SK-N-SH treated with all-trans-retinoic acid at 6 μM for 48 hours (cell line): Measurements from ENCODE around the gene ORC4.

Experiments
- ATAC-seq: fragments of 200-7000 bp; cut with Tn5 transposase; 3 replicates; pipeline ENCODE4 v1.9.1; 2020; ENCODE audit warnings: mild to moderate bottlenecking, moderate library complexity
- ARNTL ChIP-seq: fragments of 450-650 bp; formaldehyde crosslinking; IDR thresholded peaks from 2 replicates; pipeline ENCODE4 v1.5.0; 2020; ENCODE audit warnings: low read depth, mild to moderate bottlenecking, moderate library complexity, borderline replicate concordance
- CREB5 ChIP-seq: fragments of 250-450 bp; sonication (Bioruptor Pico); IDR thresholded peaks from 2 replicates; pipeline ENCODE4 v1.5.1; 2020; ENCODE audit warnings: low read depth, mild to moderate bottlenecking, moderate library complexity
- CSDC2 ChIP-seq: fragments of 250-450 bp; sonication (Bioruptor Pico); IDR thresholded peaks from 2 replicates; pipeline ENCODE4 v1.5.0; 2020; ENCODE audit warnings: mild to moderate bottlenecking, moderate library complexity
- CSRNP3 ChIP-seq: fragments of 250-450 bp; sonication (Bioruptor Pico); IDR thresholded peaks from 2 replicates; pipeline ENCODE4 v1.5.1; 2021; ENCODE audit warnings: mild to moderate bottlenecking, moderate library complexity
- GLIS3 ChIP-seq: fragments of 250-450 bp; sonication (Bioruptor Pico); IDR thresholded peaks from 2 replicates; pipeline ENCODE4 v1.5.0; 2020; ENCODE audit warnings: mild to moderate bottlenecking, moderate library complexity
- ISL1 ChIP-seq: fragments of 250-450 bp; sonication (Bioruptor Pico); IDR thresholded peaks from 2 replicates; pipeline ENCODE4 v2.1.2; 2022; ENCODE audit warnings: mild to moderate bottlenecking, moderate library complexity
- OSR1 ChIP-seq: fragments of 250-450 bp; sonication (Bioruptor Pico); IDR thresholded peaks from 2 replicates; pipeline ENCODE4 v1.8.0; 2022; ENCODE audit warnings: moderate library complexity, mild to moderate bottlenecking, inconsistent platforms
- PATZ1 ChIP-seq: fragments of 250-450 bp; sonication (Bioruptor Pico); IDR thresholded peaks from 2 replicates; pipeline ENCODE4 v1.8.0; 2020; ENCODE audit warnings: mild to moderate bottlenecking, moderate library complexity, borderline replicate concordance
- POU6F1 ChIP-seq: fragments of 250-450 bp; sonication (Bioruptor Pico); IDR thresholded peaks from 2 replicates; pipeline ENCODE4 v1.8.0; 2021; ENCODE audit warnings: low read depth, mild to moderate bottlenecking, moderate library complexity, borderline replicate concordance
- PPARA ChIP-seq: fragments of 250-450 bp; sonication (Bioruptor Pico); IDR thresholded peaks from 2 replicates; pipeline ENCODE4 v1.5.0; 2020; ENCODE audit warnings: mild to moderate bottlenecking, borderline replicate concordance
- RARB ChIP-seq: fragments of 250-450 bp; sonication (Bioruptor Pico); IDR thresholded peaks from 2 replicates; pipeline ENCODE4 v1.8.0; 2021; ENCODE audit warnings: mild to moderate bottlenecking, moderate library complexity
- SNAI2 ChIP-seq: fragments of 250-450 bp; sonication (Bioruptor Pico); IDR thresholded peaks from 2 replicates; pipeline ENCODE4 v1.5.0; 2020; ENCODE audit warnings: mild to moderate bottlenecking, moderate library complexity
- TOX ChIP-seq: fragments of 250-450 bp; sonication (Bioruptor Pico); IDR thresholded peaks from 2 replicates; pipeline ENCODE4 v1.8.0; 2021; ENCODE audit warnings: mild to moderate bottlenecking, moderate library complexity, borderline replicate concordance
- TSHZ2 ChIP-seq: fragments of 250-450 bp; sonication (Bioruptor Pico); IDR thresholded peaks from 2 replicates; pipeline ENCODE4 v1.5.0; 2020; ENCODE audit warnings: mild to moderate bottlenecking, moderate library complexity
- ZC3H10 ChIP-seq: fragments of 250-450 bp; sonication (Bioruptor Pico); IDR thresholded peaks from 2 replicates; pipeline ENCODE4 v1.5.1; 2021; ENCODE audit warnings: mild to moderate bottlenecking, moderate library complexity
- ZFP3 ChIP-seq: fragments of 250-450 bp; sonication (Bioruptor Pico); IDR thresholded peaks from 2 replicates; pipeline ENCODE4 v1.5.0; 2020; ENCODE audit warnings: mild to moderate bottlenecking, moderate library complexity
- ZFP30 ChIP-seq: fragments of 450-650 bp; formaldehyde crosslinking; IDR thresholded peaks from 2 replicates; pipeline ENCODE4 v1.5.0; 2022; ENCODE audit warnings: mild to moderate bottlenecking, moderate library complexity
- ZNF565 ChIP-seq: fragments of 450-650 bp; formaldehyde crosslinking; conservative IDR thresholded peaks from 2 replicates; pipeline ENCODE4 v1.5.0; 2020; ENCODE audit warnings: low read depth, mild to moderate bottlenecking, moderate library complexity
- ZNF70 ChIP-seq: fragments of 450-650 bp; formaldehyde crosslinking; IDR thresholded peaks from 2 replicates; pipeline ENCODE4 v1.5.0; 2020; ENCODE audit warnings: mild to moderate bottlenecking, moderate library complexity
- ZNF8 ChIP-seq: fragments of 450-650 bp; formaldehyde crosslinking; IDR thresholded peaks from 2 replicates; pipeline ENCODE4 v1.5.0; 2020; ENCODE audit warnings: mild to moderate bottlenecking, moderate library complexity

ORC4 gene

GRCh38 chr2:147952118-147952517, 68.4 kb downstream of the ORC4 start:
- no peak for TF ChIP-seq ZFP3
- TF ChIP-seq, all 23 proteins: peak for 0
- no peak for ATAC-seq

- TF ChIP-seq POU6F1 (CRISPR knock-in tag) (no peak), TOX (CRISPR knock-in tag) (no peak), GLIS3 (no peak), SNAI2 (CRISPR knock-in tag) (no peak), RARB (CRISPR knock-in tag) (no peak), ZNF8 (CRISPR knock-in tag) (no peak), TSHZ2 (CRISPR knock-in tag) (no peak), ARNTL (CRISPR knock-in tag) (no peak), ZNF565 (CRISPR knock-in tag) (no peak), CSRNP3 (CRISPR knock-in tag) (no peak), ZNF70 (CRISPR knock-in tag) (no peak), ZFP3 (no peak), OSR1 (CRISPR knock-in tag) (no peak)
- ATAC-seq: peak; percentile 28; the same call in 1 of the 3 replicates
These were observed 74.9 kb downstream of the ORC4 start for GRCh38 chr2:147945660-147946059.

- TF ChIP-seq ZFP30: no peak
- no peak for TF ChIP-seq CSDC2 (CRISPR knock-in tag)
- TF ChIP-seq ZNF8 (CRISPR knock-in tag): no peak
- no peak for TF ChIP-seq ISL1 (CRISPR knock-in tag)
- ATAC-seq: no peak
These were observed 81.2 kb downstream of the ORC4 start for GRCh38 chr2:147939313-147939712.

- ATAC-seq: peak; percentile 78
These were observed 82.7 kb downstream of the ORC4 start for GRCh38 chr2:147937744-147938349.

More at GRCh38 chr2:147937744-147938349, 82.7 kb downstream of the ORC4 start:
- TF ChIP-seq ZNF70 (CRISPR knock-in tag): no peak
- no peak for TF ChIP-seq RARB (CRISPR knock-in tag)
- no peak for TF ChIP-seq PPARA (CRISPR knock-in tag)
- no peak for TF ChIP-seq ZC3H10 (CRISPR knock-in tag)
- no peak for TF ChIP-seq PATZ1
- TF ChIP-seq CREB5 (CRISPR knock-in tag): no peak
- no peak for TF ChIP-seq ZNF565 (CRISPR knock-in tag)
- TF ChIP-seq ZNF8 (CRISPR knock-in tag): no peak
- no peak for TF ChIP-seq ARNTL (CRISPR knock-in tag)
- no peak for TF ChIP-seq CSDC2 (CRISPR knock-in tag)
